ENCODE data around the gene HIVEP3.

GRCh38 chr1:41735139-41735538 lies 183.6 kb downstream of the HIVEP3 start:
- TF ChIP-seq BCL11A (tag by site-specific recombination; IDR thresholded peaks at IDR 0.05; ENCODE audit: low read depth) (no peak), GLIS2 (tag by site-specific recombination; IDR thresholded peaks at IDR 0.05) (no peak), ZNF837 (tag by site-specific recombination; IDR thresholded peaks at IDR 0.05) (no peak), CTCF (tag by site-specific recombination; IDR thresholded peaks at IDR 0.05) (no peak), ZNF175 (tag by site-specific recombination; IDR thresholded peaks at IDR 0.05) (no peak), ZNF626 (tag by site-specific recombination; IDR thresholded peaks at IDR 0.05) (no peak), ZNF311 (tag by site-specific recombination; IDR thresholded peaks at IDR 0.05; ENCODE audit: borderline replicate concordance) (no peak), ZNF416 (tag by site-specific recombination; IDR thresholded peaks at IDR 0.05) (no peak), ZBTB21 (tag by site-specific recombination; IDR thresholded peaks at IDR 0.05) (no peak), ZNF624 (tag by site-specific recombination; IDR thresholded peaks at IDR 0.05) (no peak), INSM2 (tag by site-specific recombination; IDR thresholded peaks at IDR 0.05) (no peak), ZNF830 (tag by site-specific recombination; IDR thresholded peaks at IDR 0.05; ENCODE audit: low read depth) (no peak)
- TF ChIP-seq, protein P1, sequence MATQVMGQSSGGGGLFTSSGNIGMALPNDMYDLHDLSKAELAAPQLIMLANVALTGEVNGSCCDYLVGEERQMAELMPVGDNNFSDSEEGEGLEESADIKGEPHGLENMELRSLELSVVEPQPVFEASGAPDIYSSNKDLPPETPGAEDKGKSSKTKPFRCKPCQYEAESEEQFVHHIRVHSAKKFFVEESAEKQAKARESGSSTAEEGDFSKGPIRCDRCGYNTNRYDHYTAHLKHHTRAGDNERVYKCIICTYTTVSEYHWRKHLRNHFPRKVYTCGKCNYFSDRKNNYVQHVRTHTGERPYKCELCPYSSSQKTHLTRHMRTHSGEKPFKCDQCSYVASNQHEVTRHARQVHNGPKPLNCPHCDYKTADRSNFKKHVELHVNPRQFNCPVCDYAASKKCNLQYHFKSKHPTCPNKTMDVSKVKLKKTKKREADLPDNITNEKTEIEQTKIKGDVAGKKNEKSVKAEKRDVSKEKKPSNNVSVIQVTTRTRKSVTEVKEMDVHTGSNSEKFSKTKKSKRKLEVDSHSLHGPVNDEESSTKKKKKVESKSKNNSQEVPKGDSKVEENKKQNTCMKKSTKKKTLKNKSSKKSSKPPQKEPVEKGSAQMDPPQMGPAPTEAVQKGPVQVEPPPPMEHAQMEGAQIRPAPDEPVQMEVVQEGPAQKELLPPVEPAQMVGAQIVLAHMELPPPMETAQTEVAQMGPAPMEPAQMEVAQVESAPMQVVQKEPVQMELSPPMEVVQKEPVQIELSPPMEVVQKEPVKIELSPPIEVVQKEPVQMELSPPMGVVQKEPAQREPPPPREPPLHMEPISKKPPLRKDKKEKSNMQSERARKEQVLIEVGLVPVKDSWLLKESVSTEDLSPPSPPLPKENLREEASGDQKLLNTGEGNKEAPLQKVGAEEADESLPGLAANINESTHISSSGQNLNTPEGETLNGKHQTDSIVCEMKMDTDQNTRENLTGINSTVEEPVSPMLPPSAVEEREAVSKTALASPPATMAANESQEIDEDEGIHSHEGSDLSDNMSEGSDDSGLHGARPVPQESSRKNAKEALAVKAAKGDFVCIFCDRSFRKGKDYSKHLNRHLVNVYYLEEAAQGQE (tag by site-specific recombination; IDR thresholded peaks at IDR 0.05), result no peak
- TF ChIP-seq, protein P2, sequence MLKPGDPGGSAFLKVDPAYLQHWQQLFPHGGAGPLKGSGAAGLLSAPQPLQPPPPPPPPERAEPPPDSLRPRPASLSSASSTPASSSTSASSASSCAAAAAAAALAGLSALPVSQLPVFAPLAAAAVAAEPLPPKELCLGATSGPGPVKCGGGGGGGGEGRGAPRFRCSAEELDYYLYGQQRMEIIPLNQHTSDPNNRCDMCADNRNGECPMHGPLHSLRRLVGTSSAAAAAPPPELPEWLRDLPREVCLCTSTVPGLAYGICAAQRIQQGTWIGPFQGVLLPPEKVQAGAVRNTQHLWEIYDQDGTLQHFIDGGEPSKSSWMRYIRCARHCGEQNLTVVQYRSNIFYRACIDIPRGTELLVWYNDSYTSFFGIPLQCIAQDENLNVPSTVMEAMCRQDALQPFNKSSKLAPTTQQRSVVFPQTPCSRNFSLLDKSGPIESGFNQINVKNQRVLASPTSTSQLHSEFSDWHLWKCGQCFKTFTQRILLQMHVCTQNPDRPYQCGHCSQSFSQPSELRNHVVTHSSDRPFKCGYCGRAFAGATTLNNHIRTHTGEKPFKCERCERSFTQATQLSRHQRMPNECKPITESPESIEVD (tag by site-specific recombination; IDR thresholded peaks at IDR 0.05), result no peak

All from HEK293 (cell line).